Muscle layer of colon (tissue), 2 donors: Measurements from ENCODE around the gene PI16.
"Not testable (repeated sequence)": the region's sequence is repeated elsewhere in the genome, so short reads cannot be mapped to it uniquely, and the experiment has no call there.

Source experiments
- H3K27ac ChIP-seq: one replicate; pipeline ENCODE4 v1.7.0; 2013; ENCODE audit warnings: low read depth, mild to moderate bottlenecking, low read length, moderate library complexity
- H3K27me3 ChIP-seq, 2 donors: one replicate each; pipeline ENCODE4 v1.7.0; 2013; ENCODE audit warnings: low read length in 2 of 2, mild to moderate bottlenecking in 2 of 2; ENCODE audit not compliant: insufficient read depth in 2 of 2, control insufficient read depth in 1 of 2
- H3K36me3 ChIP-seq: one replicate; pipeline ENCODE4 v1.7.0; 2013; ENCODE audit warnings: mild to moderate bottlenecking, low read length; ENCODE audit not compliant: insufficient read depth
- H3K4me1 ChIP-seq: one replicate; pipeline ENCODE4 v1.7.0; 2013; ENCODE audit warnings: mild to moderate bottlenecking, low read length; ENCODE audit not compliant: insufficient read depth
- H3K4me3 ChIP-seq, 2 donors: one replicate each; pipeline ENCODE4 v1.7.0; 2013; ENCODE audit warnings: low read length in 2 of 2, low read depth in 1 of 2, mild to moderate bottlenecking in 1 of 2, moderate library complexity in 1 of 2
- H3K9ac ChIP-seq: one replicate; pipeline ENCODE4 v1.7.0; 2013; ENCODE audit warnings: low read length
- H3K9me3 ChIP-seq: one replicate; pipeline ENCODE4 v1.7.0; 2013; ENCODE audit warnings: mild to moderate bottlenecking, low read length
- donor health status: abdominal sarcoma.
- donor health status: Adenocarcinoma of cecum.

Gene PI16

GRCh38 chr6:36930483-36930882 lies 24.1 kb upstream of the PI16 start:
- no peaks in the 10 kb centered on the region for H3K36me3 ChIP-seq
- H3K9ac ChIP-seq, result no peak overlapping the region
- no peaks in the 10 kb centered on the region for H3K9me3 ChIP-seq
- no peak overlapping the region for H3K27ac ChIP-seq
- peaks cover 7% of the 10 kb centered on the region for H3K4me1 ChIP-seq
- no peak overlapping the region for H3K4me3 ChIP-seq
- H3K27me3 ChIP-seq, result no peaks in the 10 kb centered on the region

GRCh38 chr6:36933102-36933501 lies 21.4 kb upstream of the PI16 start:
- Histone ChIP-seq H3K9me3 (no peaks in the 10 kb centered on the region), H3K27me3 (no peaks in the 10 kb centered on the region), H3K9ac (no peak overlapping the region), H3K4me1 (peaks cover 7% of the 10 kb centered on the region), H3K27ac (no peak overlapping the region), H3K4me3 (no peak overlapping the region), H3K36me3 (no peaks in the 10 kb centered on the region)

DNA sequence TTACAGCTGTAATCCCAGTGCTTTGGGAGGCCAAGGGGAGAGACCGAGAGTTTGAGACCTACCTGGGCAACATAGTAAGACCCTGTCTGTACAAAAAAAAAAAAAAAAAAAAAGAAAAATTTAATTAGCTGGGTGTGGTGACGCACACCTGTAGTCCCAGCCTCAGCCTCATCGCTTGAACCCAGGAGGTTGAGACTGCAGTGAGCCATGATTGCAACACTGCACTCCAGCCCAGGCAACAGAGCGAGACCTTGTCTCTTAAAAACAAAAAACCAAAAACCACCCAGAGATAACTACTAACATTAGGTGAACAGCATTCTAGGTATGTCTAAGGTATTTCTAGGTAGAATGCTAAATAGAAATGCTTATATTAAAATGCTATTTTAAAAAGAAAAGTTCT lies 21.0 kb upstream of the PI16 start:
- Histone ChIP-seq H3K27me3 (no peaks in the 10 kb centered on the region), H3K4me3 (no peak overlapping the region), H3K4me1 (peaks cover 3% of the 10 kb centered on the region), H3K36me3 (no peaks in the 10 kb centered on the region), H3K9ac (no peak overlapping the region), H3K27ac (no peak overlapping the region), H3K9me3 (no peaks in the 10 kb centered on the region)

GRCh38 chr6:36934901-36935300 lies 19.6 kb upstream of the PI16 start:
- H3K27me3 ChIP-seq, result no peaks in the 10 kb centered on the region
- no peaks in the 10 kb centered on the region for H3K9me3 ChIP-seq
- H3K36me3 ChIP-seq, result no peaks in the 10 kb centered on the region
- no peak overlapping the region for H3K27ac ChIP-seq
- H3K9ac ChIP-seq, result no peak overlapping the region
- H3K4me1 ChIP-seq, result no peaks in the 10 kb centered on the region
- H3K4me3 ChIP-seq, result no peak overlapping the region

- no peak overlapping the region for H3K9ac ChIP-seq
- H3K36me3 ChIP-seq, result no peaks in the 10 kb centered on the region
- H3K9me3 ChIP-seq, result no peaks in the 10 kb centered on the region
- no peak overlapping the region for H3K27ac ChIP-seq
- no peaks in the 10 kb centered on the region for H3K4me1 ChIP-seq
- no peaks in the 10 kb centered on the region for H3K27me3 ChIP-seq
- no peak overlapping the region for H3K4me3 ChIP-seq
These were observed 17.7 kb upstream of the PI16 start for GRCh38 chr6:36936824-36937223.

- no peak overlapping the region for H3K9ac ChIP-seq
- no peaks in the 10 kb centered on the region for H3K27me3 ChIP-seq
- H3K27ac ChIP-seq, result no peak overlapping the region
- no peaks in the 10 kb centered on the region for H3K36me3 ChIP-seq
- H3K4me1 ChIP-seq, result no peaks in the 10 kb centered on the region
- no peak overlapping the region for H3K4me3 ChIP-seq
- no peaks in the 10 kb centered on the region for H3K9me3 ChIP-seq
These were observed 16.6 kb upstream of the PI16 start for GRCh38 chr6:36937896-36938295.

GRCh38 chr6:36938536-36938935 lies 16.0 kb upstream of the PI16 start:
- no peaks in the 10 kb centered on the region for H3K9me3 ChIP-seq
- no peaks in the 10 kb centered on the region for H3K36me3 ChIP-seq
- no peak overlapping the region for H3K27ac ChIP-seq
- no peaks in the 10 kb centered on the region for H3K27me3 ChIP-seq
- no peaks in the 10 kb centered on the region for H3K4me1 ChIP-seq
- H3K4me3 ChIP-seq, result no peak overlapping the region
- no peak overlapping the region for H3K9ac ChIP-seq

DNA sequence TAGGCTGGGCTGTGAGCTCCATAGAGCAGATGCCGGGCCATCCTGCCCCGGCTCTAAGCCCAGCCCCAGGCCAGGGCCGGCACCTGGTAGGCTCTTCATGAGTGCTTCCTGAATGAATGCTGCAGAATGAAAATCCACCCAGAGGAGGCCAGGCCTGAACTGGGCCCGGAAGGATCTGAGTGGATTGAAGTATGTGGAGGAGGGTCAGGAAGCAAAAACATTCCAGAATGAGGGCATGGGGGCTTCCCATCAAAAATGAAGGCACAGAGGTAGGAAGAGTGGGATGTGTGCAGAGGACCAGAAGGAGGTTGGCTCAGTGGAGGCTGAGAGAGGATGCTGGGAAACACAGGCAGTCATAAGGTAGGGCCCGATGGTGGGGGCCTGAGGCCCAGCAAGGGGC lies 15.5 kb upstream of the PI16 start:
- not testable (repeated sequence) for H3K27me3 ChIP-seq, H3K27ac ChIP-seq, H3K4me1 ChIP-seq

GRCh38 chr6:36940027-36940426 lies 14.5 kb upstream of the PI16 start:
- H3K9me3 ChIP-seq, result no peaks in the 10 kb centered on the region
- no peak overlapping the region for H3K27ac ChIP-seq
- H3K9ac ChIP-seq, result no peak overlapping the region
- H3K27me3 ChIP-seq, result no peaks in the 10 kb centered on the region
- no peak overlapping the region for H3K4me3 ChIP-seq
- no peaks in the 10 kb centered on the region for H3K36me3 ChIP-seq
- H3K4me1 ChIP-seq, result no peaks in the 10 kb centered on the region

More for the DNA sequence above, 15.5 kb upstream of the PI16 start:
- not testable (repeated sequence) for H3K36me3 ChIP-seq, H3K4me3 ChIP-seq, H3K9ac ChIP-seq, H3K9me3 ChIP-seq

DNA sequence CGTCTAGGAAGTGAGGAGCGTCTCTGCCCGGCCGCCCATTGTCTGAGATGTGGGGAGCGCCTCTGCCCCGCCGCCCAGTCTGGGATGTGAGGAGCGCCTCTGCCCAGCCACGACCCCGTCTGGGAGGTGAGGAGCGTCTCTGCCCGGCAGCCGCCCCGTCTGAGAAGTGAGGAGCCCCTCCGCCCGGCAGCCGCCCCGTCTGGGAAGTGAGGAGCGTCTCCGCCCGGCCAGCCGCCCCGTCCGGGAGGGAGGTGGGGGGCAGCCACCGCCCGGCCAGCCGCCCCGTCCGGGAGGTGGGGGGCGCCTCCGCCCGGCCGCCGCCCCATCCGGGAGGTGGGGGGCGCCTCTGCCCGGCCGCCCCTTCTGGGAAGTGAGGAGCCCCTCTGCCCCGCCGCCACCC lies 13.0 kb upstream of the PI16 start:
- not testable (repeated sequence) for H3K4me3 ChIP-seq, H3K9ac ChIP-seq, H3K4me1 ChIP-seq, H3K27ac ChIP-seq, H3K36me3 ChIP-seq, H3K27me3 ChIP-seq, H3K9me3 ChIP-seq

DNA sequence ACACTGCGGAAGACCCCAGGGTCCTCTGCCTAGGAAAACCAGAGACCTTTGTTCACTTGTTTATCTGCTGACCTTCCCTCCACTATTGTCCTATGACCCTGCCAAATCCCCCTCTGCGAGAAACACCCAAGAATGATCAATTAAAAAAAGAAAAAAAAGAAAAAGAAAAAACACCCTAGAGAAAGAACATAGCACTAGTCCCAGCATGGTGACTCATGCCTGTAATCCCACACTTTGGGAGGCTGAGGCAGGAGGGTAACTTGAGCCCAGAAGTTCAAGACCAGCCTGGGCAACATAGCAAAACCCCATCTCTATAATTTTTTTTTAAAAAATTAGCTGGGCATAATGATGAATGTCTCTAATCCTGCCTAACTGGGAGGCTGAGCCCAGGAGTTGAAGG lies 12.2 kb upstream of the PI16 start:
- H3K4me3 ChIP-seq, H3K36me3 ChIP-seq, H3K27me3 ChIP-seq, H3K4me1 ChIP-seq, H3K9ac ChIP-seq, H3K27ac ChIP-seq, H3K9me3 ChIP-seq: not testable (repeated sequence)

DNA sequence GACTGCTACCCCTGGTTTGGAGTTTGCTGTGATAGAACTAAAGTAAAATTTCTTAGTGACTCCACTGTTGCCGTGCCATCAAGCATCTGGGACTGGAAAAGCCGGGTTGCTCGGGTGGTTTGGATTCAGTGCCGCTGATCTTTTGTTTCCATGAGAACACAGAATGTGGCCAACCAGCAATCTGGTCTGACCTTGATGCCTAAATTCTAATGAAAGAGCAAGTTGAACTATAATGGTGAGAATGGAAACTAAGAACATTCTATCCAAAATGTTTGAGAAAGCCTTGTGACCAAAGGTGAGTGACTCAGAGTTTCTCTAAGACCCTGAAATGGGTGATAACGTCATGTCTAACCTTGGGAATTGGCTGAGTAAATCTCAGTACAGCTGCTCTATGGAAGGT lies 9.9 kb upstream of the PI16 start:
- Histone ChIP-seq H3K9ac (no peak overlapping the region), H3K36me3 (no peaks in the 10 kb centered on the region), H3K9me3 (no peaks in the 10 kb centered on the region), H3K27ac (no peak overlapping the region), H3K27me3 (no peaks in the 10 kb centered on the region), H3K4me3 (no peak overlapping the region), H3K4me1 (no peaks in the 10 kb centered on the region)
